GM18873 (cell line): ENCODE results near the gene KDM4B.

Experiments
- ATAC-seq: cut with Tn5 transposase; IDR thresholded peaks from one replicate; pipeline ENCODE4 v1.9.1; 2021; ENCODE audit warnings: mild to moderate bottlenecking, moderate library complexity, moderate number of reproducible peaks; ENCODE audit not compliant: unreplicated experiment, low FRiP score

Gene KDM4B

GRCh38 chr19:5064896-5065295 lies 96.0 kb downstream of the KDM4B start:
- no peak for ATAC-seq

- no peak for ATAC-seq
Measured at GRCh38 chr19:5065663-5066093, 96.8 kb downstream of the KDM4B start.

GRCh38 chr19:5066768-5067167 lies 97.9 kb downstream of the KDM4B start:
- no peak for ATAC-seq

- ATAC-seq, result no peak
Measured at GRCh38 chr19:5067678-5068077, 98.8 kb downstream of the KDM4B start.

GRCh38 chr19:5068233-5069072 lies 99.5 kb downstream of the KDM4B start:
- no peak for ATAC-seq

- ATAC-seq, result no peak
Measured at GRCh38 chr19:5070331-5070730, 101.4 kb downstream of the KDM4B start.

- ATAC-seq, result no peak
Measured at GRCh38 chr19:5070930-5071329, 102.0 kb downstream of the KDM4B start.

GRCh38 chr19:5071579-5071978 lies 102.7 kb downstream of the KDM4B start:
- no peak for ATAC-seq

- ATAC-seq, result no peak
Measured at GRCh38 chr19:5072115-5072514, 103.2 kb downstream of the KDM4B start.

GRCh38 chr19:5073153-5073844 lies 104.4 kb downstream of the KDM4B start:
- no peak for ATAC-seq

GRCh38 chr19:5074407-5074806 lies 105.5 kb downstream of the KDM4B start:
- no peak for ATAC-seq

GRCh38 chr19:5074830-5075394 lies 106.0 kb downstream of the KDM4B start:
- ATAC-seq, result no peak

GRCh38 chr19:5075597-5075996 lies 106.7 kb downstream of the KDM4B start:
- no peak for ATAC-seq

GRCh38 chr19:5076440-5077208 lies 107.7 kb downstream of the KDM4B start:
- ATAC-seq, result no peak

- ATAC-seq, result no peak
Measured at GRCh38 chr19:5077209-5077515, 108.2 kb downstream of the KDM4B start.

GRCh38 chr19:5078182-5078581 lies 109.3 kb downstream of the KDM4B start:
- ATAC-seq, result no peak

- no peak for ATAC-seq
Measured at GRCh38 chr19:5078666-5079065, 109.8 kb downstream of the KDM4B start.

- no peak for ATAC-seq
Measured at GRCh38 chr19:5079071-5079774, 110.3 kb downstream of the KDM4B start.

GRCh38 chr19:5080030-5080654 lies 111.2 kb downstream of the KDM4B start:
- no peak for ATAC-seq

- ATAC-seq, result no peak
Measured at GRCh38 chr19:5080809-5081208, 111.9 kb downstream of the KDM4B start.
